HepG2 (cell line): ENCODE measurements around the gene RBPJ. TPM values are rescaled to one million over a fixed set of nuclear protein-coding genes. Genes with fewer than 3 reads are reported as not detected.

Source experiments
- AKAP8 ChIP-seq: sonication (generic); formaldehyde crosslinking; IDR thresholded peaks from 2 replicates; pipeline ENCODE4 v1.5.1; 2020; ENCODE audit warnings: mild to moderate bottlenecking, missing genetic modification reagents
- ATF1 ChIP-seq: IDR thresholded peaks from 2 replicates; pipeline ENCODE4 v1.6.1; 2016; ENCODE audit warnings: mild to moderate bottlenecking, control low read depth
- BCL6 ChIP-seq: IDR thresholded peaks from 2 replicates; pipeline ENCODE4 v1.6.1; 2016; ENCODE audit warnings: missing genetic modification reagents, missing compliant biosample characterization
- CCAR2 ChIP-seq: fragments of 200-400 bp; formaldehyde crosslinking; optimal IDR thresholded peaks from 2 replicates; pipeline ENCODE3; 2018; ENCODE audit warnings: low read depth, mild to moderate bottlenecking, low read length, moderate library complexity
- DPF2 ChIP-seq: sonication (generic); formaldehyde crosslinking; IDR thresholded peaks from 2 replicates; pipeline ENCODE4 v1.4.0; 2020; ENCODE audit warnings: mild to moderate bottlenecking, low read depth, missing genetic modification reagents, borderline replicate concordance
- FOXA1 ChIP-seq, 2 experiments: fragments of 450-650 bp in 1 of 2; sonication (generic) in 1 of 2; formaldehyde crosslinking in 1 of 2; IDR thresholded peaks; 2 replicates each; pipeline versions ENCODE4 v1.4.0 to v1.6.1; 2016 to 2020; ENCODE audit warnings: missing genetic modification reagents in 1 of 2
- HCFC1 ChIP-seq: fragments of 150-350 bp; IDR thresholded peaks from 2 replicates; pipeline ENCODE4 v1.6.1; 2014; ENCODE audit warnings: low read depth, low read length
- MED13 ChIP-seq: sonication (generic); formaldehyde crosslinking; IDR thresholded peaks from 2 replicates; pipeline ENCODE4 v1.5.0; 2020; ENCODE audit warnings: missing genetic modification reagents
- NFYB ChIP-seq: sonication (generic); formaldehyde crosslinking; IDR thresholded peaks from 2 replicates; pipeline ENCODE4 v1.4.0; 2020; ENCODE audit warnings: missing genetic modification reagents
- PHB2 ChIP-seq: fragments of 450-650 bp; IDR thresholded peaks from 2 replicates; pipeline ENCODE4 v1.6.1; 2018; ENCODE audit not compliant: partially characterized antibody
- TEAD3 ChIP-seq: optimal IDR thresholded peaks from 2 replicates; pipeline ENCODE3; 2016; ENCODE audit warnings: borderline replicate concordance
- THYN1 ChIP-seq: sonication (generic); formaldehyde crosslinking; IDR thresholded peaks from 2 replicates; pipeline ENCODE4 v1.8.1; 2023; ENCODE audit warnings: low read depth, mild to moderate bottlenecking, moderate library complexity, missing genetic modification reagents, borderline replicate concordance
- ZBTB20 ChIP-seq: sonication (generic); formaldehyde crosslinking; IDR thresholded peaks from 2 replicates; pipeline ENCODE4 v1.8.1; 2023; ENCODE audit warnings: missing genetic modification reagents, low read depth, mild to moderate bottlenecking, borderline replicate concordance
- ZMYM3 ChIP-seq: sonication (generic); formaldehyde crosslinking; IDR thresholded peaks from 2 replicates; pipeline ENCODE4 v1.5.1; 2020; ENCODE audit warnings: mild to moderate bottlenecking, missing genetic modification reagents
- ZNF3 ChIP-seq: IDR thresholded peaks from 2 replicates; pipeline ENCODE4 v1.7.0; 2017; ENCODE audit warnings: inconsistent platforms
- ZNF777 ChIP-seq: sonication (generic); formaldehyde crosslinking; IDR thresholded peaks from 2 replicates; pipeline ENCODE4 v1.4.0; 2020; ENCODE audit warnings: missing genetic modification reagents
- polyA plus RNA-seq, 8 experiments: library from polyadenylated mRNA; depleted of rRNA in 3 of 8; stranded (reverse) in 7 of 8; unstranded in 1 of 8; fragments of >200 nt; fragmentation: Illumina TruSeq in 4 of 8; extraction: Trizol in 4 of 8; gene quantifications; 2 replicates each; pipeline versions ENCODE4 v1.2.1 to v1.2.3, GENCODE V29; 2011 to 2016; ENCODE audit warnings: low read depth in 4 of 8, missing spikeins in 1 of 8, mixed read lengths in 1 of 8; ENCODE audit not compliant: insufficient read depth in 1 of 8
- total RNA-seq, 5 experiments: library from RNA; depleted of rRNA; stranded (reverse); fragments of >200 nt; fragmentation: Illumina TruSeq; extraction: Trizol; gene quantifications; 2 replicates each; pipeline ENCODE4 v1.2.3, GENCODE V29; 2016; ENCODE audit warnings: low read depth in 1 of 5
- TF ChIP-seq, protein P1 (sequence below): sonication (generic); formaldehyde crosslinking; conservative IDR thresholded peaks from 2 replicates; pipeline ENCODE4 v1.4.0; 2020; ENCODE audit warnings: missing genetic modification reagents
- TF ChIP-seq, protein P2 (sequence below): sonication (generic); formaldehyde crosslinking; IDR thresholded peaks from 2 replicates; pipeline ENCODE4 v1.4.0; 2020; ENCODE audit warnings: missing genetic modification reagents
- TF ChIP-seq, protein P3 (sequence below): IDR thresholded peaks from 2 replicates; pipeline ENCODE4 v1.6.1; 2016; ENCODE audit warnings: control low read depth
- TF ChIP-seq, protein P4 (sequence below): sonication (generic); formaldehyde crosslinking; IDR thresholded peaks from 2 replicates; pipeline ENCODE4 v1.8.1; 2022; ENCODE audit warnings: mild to moderate bottlenecking, missing genetic modification reagents
- TF ChIP-seq, protein P5 (sequence below): sonication (generic); formaldehyde crosslinking; IDR thresholded peaks from 2 replicates; pipeline ENCODE4 v1.4.0; 2020; ENCODE audit warnings: missing genetic modification reagents, borderline replicate concordance
- TF ChIP-seq, protein P6 (sequence below): sonication (generic); formaldehyde crosslinking; IDR thresholded peaks from 2 replicates; pipeline ENCODE4 v1.4.0; 2020; ENCODE audit warnings: missing genetic modification reagents

Gene RBPJ
- total and polyA plus RNA-seq, 2 of the 13 experiments (the other 11 are each of a cell fraction or from before 2014, with no cell fraction given): 25.9 to 33.2 TPM

DNA sequence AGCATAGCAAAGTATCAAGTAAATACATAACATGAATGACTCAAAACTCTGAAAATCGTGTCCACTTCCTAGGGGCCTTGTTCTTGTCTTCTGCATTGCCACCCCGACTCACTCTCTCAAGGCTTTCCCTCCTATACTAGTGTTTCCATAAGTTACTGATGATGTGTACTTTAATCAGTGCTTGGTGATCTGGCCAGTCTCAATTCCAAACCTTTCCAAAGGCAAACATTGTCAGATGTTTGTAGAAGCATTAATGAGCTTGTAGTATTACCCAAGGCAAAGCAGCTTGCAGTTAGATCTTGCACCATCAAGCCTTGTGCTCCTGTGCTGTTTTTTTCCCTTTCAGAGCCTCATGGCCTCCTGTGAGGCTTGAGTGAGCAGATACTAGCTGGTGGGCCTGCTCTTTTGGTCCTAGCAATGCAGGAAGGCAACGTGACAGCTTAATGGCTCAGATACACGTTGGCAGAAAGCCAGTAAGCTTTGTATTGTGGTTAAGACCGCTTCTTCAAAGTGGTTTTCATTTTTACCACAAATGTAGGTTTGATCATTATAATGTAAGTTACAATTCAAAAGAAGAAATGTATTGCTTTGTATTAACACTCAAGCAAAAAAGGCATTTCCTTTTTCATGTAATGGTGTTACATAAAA, 51.8 kb downstream of the RBPJ start (continued):
- TF ChIP-seq THYN1 (CRISPR knock-in tag) (no peak), ZMYM3 (CRISPR knock-in tag) (peak; percentile 81), PHB2 (no peak), AKAP8 (CRISPR knock-in tag) (no peak), ZBTB20 (CRISPR knock-in tag) (no peak), FOXA1 (IDR thresholded peaks at IDR 0.05) (peak; percentile 29; the same call in 1 of the 2 replicates), FOXA1 (CRISPR knock-in tag; IDR thresholded peaks at IDR 0.05) (peak; percentile 82), MED13 (CRISPR knock-in tag) (no peak), HCFC1 (no peak), ATF1 (CRISPR knock-in tag) (no peak), CCAR2 (no peak), NFYB (CRISPR knock-in tag) (no peak), TEAD3 (no peak), ZNF3 (no peak), BCL6 (CRISPR knock-in tag) (peak; percentile 69), ZNF777 (CRISPR knock-in tag) (no peak), DPF2 (CRISPR knock-in tag) (0 out of 2 replicates have a peak, but pooled peaks have one; percentile 25)
- TF ChIP-seq, protein P1, sequence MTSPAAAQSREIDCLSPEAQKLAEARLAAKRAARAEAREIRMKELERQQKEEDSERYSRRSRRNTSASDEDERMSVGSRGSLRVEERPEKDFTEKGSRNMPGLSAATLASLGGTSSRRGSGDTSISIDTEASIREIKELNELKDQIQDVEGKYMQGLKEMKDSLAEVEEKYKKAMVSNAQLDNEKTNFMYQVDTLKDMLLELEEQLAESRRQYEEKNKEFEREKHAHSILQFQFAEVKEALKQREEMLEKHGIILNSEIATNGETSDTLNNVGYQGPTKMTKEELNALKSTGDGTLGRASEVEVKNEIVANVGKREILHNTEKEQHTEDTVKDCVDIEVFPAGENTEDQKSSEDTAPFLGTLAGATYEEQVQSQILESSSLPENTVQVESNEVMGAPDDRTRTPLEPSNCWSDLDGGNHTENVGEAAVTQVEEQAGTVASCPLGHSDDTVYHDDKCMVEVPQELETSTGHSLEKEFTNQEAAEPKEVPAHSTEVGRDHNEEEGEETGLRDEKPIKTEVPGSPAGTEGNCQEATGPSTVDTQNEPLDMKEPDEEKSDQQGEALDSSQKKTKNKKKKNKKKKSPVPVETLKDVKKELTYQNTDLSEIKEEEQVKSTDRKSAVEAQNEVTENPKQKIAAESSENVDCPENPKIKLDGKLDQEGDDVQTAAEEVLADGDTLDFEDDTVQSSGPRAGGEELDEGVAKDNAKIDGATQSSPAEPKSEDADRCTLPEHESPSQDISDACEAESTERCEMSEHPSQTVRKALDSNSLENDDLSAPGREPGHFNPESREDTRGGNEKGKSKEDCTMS (CRISPR knock-in tag): no peak
- TF ChIP-seq, protein P2, sequence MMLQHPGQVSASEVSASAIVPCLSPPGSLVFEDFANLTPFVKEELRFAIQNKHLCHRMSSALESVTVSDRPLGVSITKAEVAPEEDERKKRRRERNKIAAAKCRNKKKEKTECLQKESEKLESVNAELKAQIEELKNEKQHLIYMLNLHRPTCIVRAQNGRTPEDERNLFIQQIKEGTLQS (CRISPR knock-in tag): no peak
- TF ChIP-seq, protein P3, sequence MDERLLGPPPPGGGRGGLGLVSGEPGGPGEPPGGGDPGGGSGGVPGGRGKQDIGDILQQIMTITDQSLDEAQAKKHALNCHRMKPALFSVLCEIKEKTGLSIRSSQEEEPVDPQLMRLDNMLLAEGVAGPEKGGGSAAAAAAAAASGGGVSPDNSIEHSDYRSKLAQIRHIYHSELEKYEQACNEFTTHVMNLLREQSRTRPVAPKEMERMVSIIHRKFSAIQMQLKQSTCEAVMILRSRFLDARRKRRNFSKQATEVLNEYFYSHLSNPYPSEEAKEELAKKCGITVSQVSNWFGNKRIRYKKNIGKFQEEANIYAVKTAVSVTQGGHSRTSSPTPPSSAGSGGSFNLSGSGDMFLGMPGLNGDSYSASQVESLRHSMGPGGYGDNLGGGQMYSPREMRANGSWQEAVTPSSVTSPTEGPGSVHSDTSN (CRISPR knock-in tag): no peak
- TF ChIP-seq, protein P4, sequence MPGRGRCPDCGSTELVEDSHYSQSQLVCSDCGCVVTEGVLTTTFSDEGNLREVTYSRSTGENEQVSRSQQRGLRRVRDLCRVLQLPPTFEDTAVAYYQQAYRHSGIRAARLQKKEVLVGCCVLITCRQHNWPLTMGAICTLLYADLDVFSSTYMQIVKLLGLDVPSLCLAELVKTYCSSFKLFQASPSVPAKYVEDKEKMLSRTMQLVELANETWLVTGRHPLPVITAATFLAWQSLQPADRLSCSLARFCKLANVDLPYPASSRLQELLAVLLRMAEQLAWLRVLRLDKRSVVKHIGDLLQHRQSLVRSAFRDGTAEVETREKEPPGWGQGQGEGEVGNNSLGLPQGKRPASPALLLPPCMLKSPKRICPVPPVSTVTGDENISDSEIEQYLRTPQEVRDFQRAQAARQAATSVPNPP: 0 out of 2 replicates have a peak, but pooled peaks have one; percentile 24
- TF ChIP-seq, protein P5, sequence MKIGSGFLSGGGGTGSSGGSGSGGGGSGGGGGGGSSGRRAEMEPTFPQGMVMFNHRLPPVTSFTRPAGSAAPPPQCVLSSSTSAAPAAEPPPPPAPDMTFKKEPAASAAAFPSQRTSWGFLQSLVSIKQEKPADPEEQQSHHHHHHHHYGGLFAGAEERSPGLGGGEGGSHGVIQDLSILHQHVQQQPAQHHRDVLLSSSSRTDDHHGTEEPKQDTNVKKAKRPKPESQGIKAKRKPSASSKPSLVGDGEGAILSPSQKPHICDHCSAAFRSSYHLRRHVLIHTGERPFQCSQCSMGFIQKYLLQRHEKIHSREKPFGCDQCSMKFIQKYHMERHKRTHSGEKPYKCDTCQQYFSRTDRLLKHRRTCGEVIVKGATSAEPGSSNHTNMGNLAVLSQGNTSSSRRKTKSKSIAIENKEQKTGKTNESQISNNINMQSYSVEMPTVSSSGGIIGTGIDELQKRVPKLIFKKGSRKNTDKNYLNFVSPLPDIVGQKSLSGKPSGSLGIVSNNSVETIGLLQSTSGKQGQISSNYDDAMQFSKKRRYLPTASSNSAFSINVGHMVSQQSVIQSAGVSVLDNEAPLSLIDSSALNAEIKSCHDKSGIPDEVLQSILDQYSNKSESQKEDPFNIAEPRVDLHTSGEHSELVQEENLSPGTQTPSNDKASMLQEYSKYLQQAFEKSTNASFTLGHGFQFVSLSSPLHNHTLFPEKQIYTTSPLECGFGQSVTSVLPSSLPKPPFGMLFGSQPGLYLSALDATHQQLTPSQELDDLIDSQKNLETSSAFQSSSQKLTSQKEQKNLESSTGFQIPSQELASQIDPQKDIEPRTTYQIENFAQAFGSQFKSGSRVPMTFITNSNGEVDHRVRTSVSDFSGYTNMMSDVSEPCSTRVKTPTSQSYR (CRISPR knock-in tag): no peak
- TF ChIP-seq, protein P6, sequence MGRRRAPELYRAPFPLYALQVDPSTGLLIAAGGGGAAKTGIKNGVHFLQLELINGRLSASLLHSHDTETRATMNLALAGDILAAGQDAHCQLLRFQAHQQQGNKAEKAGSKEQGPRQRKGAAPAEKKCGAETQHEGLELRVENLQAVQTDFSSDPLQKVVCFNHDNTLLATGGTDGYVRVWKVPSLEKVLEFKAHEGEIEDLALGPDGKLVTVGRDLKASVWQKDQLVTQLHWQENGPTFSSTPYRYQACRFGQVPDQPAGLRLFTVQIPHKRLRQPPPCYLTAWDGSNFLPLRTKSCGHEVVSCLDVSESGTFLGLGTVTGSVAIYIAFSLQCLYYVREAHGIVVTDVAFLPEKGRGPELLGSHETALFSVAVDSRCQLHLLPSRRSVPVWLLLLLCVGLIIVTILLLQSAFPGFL: no peak
